Keratinocyte (primary cell): ENCODE measurements around the gene HNF1B.

Experiments
- EZH2 ChIP-seq: IDR thresholded peaks from one replicate; pipeline ENCODE4 v1.6.1; 2012; ENCODE audit warnings: inconsistent platforms, mild to moderate bottlenecking, low read length, moderate library complexity
- TF ChIP-seq, protein P1 (sequence below), 3 experiments: IDR thresholded peaks in 1 of 3; conservative IDR thresholded peaks in 1 of 3; optimal IDR thresholded peaks in 1 of 3; 2 replicates in 2 of 3; 3 replicates in 1 of 3; pipeline versions ENCODE3 to v1.5.1; 2011; ENCODE audit warnings: low read length in 3 of 3, mild to moderate bottlenecking in 3 of 3, moderate library complexity in 2 of 3, control low read depth in 1 of 3, inconsistent platforms in 1 of 3; ENCODE audit not compliant: insufficient read depth in 2 of 3; ENCODE audit errors: extremely low read depth in 1 of 3

DNA sequence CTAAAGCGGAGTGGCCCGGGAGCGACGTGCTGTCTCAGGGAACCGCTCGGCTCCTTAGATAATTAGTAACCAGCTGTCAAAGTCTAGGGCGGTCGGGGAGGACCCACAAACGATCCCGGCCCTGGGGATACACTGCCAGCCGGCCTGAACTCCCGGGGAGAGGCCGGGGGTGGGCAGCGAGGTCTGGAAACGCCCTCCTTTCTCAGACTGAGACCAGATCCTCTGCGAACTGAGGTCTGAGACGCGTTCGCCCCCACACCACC, 1.3 kb downstream of the HNF1B start:
- TF ChIP-seq, protein P1, sequence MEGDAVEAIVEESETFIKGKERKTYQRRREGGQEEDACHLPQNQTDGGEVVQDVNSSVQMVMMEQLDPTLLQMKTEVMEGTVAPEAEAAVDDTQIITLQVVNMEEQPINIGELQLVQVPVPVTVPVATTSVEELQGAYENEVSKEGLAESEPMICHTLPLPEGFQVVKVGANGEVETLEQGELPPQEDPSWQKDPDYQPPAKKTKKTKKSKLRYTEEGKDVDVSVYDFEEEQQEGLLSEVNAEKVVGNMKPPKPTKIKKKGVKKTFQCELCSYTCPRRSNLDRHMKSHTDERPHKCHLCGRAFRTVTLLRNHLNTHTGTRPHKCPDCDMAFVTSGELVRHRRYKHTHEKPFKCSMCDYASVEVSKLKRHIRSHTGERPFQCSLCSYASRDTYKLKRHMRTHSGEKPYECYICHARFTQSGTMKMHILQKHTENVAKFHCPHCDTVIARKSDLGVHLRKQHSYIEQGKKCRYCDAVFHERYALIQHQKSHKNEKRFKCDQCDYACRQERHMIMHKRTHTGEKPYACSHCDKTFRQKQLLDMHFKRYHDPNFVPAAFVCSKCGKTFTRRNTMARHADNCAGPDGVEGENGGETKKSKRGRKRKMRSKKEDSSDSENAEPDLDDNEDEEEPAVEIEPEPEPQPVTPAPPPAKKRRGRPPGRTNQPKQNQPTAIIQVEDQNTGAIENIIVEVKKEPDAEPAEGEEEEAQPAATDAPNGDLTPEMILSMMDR (optimal IDR thresholded peaks at IDR 0.05 in 1 of 3, IDR thresholded peaks at IDR 0.05 in 1 of 3, conservative IDR thresholded peaks at IDR 0.05 in 1 of 3; ENCODE audit: extremely low read depth in 1 of 3, insufficient read depth in 2 of 3, low read length in 3 of 3), result no peak
- no peak for TF ChIP-seq EZH2
